GM04503 (cell line): ENCODE measurements around the gene AMPD2.

ENCODE experiments used
- DNase-seq: peaks from one replicate; pipeline ENCODE4 v3.0.0-alpha.2; 2012; ENCODE audit warnings: low read depth

The AMPD2 gene

DNA sequence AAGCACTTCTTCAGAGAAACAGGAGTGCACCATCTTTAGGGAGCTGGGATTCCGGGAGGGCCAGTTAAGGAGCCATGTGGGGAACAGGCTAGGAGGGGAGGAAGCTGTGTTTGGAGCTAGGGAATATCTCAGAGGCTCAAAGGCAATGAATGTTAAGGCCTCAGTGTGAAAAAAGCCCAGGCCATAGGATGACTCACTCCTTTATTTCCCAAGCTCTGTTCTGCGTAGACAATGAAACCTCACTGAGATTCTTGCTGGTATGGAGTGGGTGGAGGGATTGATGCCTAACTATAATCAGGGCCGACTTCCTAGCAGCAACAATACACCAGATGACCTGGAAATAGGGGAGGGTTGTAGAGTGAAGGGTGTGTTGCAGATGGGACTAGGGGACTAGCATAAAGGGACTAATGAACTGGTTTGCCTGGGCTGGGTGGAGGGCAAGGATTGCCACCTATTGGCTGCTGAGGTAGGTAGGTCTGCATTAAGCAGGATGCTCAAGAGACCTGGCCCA, 2.3 kb upstream of the AMPD2 start:
- DNase-seq = peak; percentile 91

DNA sequence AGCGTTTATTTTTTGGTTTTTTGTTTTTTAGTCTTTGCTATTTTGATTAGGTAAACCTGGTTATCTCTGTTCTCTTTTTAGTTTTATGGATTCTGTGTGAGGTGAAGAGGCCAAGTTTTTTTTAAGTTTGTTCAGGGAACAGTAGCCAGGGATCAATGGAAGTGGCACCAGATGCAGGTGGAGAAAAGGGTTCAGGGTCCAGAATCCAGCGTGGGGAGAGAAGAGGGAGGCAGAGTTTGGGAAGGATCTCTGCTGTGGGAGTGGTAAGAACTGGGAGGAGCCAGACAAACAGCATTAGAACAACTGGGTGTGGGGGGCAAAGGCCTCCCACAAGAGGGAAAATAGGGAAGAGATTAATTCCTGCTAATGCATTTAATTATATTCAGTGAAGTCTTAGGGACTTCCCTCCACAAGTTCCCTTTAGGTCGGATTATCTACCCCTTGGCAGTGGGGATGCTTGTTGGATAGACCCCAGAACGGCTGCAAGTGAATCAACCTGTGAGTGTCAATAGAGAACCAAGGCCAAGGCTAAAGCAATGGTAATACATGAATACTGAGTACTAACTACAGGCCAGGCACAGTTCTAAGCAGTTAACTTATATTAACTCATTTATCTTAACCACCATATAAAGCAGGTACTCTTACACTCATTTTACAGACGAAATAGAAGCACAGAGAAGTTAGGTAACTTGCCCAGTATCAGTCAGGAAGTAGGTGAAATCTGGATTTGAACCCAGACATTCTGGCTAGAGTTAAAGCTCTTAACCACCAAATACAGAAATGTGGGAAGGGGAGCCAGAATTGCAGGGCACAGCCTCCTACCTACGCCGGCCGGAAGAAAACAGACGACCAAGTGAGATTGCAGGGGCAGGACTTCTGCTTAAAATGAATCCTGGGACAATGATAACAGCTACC, 719 bp upstream of the AMPD2 start:
- DNase-seq = no peak

- DNase-seq = no peak
Observed at GRCh38 chr1:109620401-109620791, 759 bp downstream of the AMPD2 start.

- DNase-seq = peak; percentile 75
Observed at GRCh38 chr1:109620841-109621286, 1.2 kb downstream of the AMPD2 start.

GRCh38 chr1:109621379-109622136, 1.9 kb downstream of the AMPD2 start:
- DNase-seq = no peak

GRCh38 chr1:109622137-109622892, 2.7 kb downstream of the AMPD2 start:
- no peak for DNase-seq

GRCh38 chr1:109622895-109623294, 3.3 kb downstream of the AMPD2 start:
- no peak for DNase-seq

GRCh38 chr1:109623601-109624161, 4.0 kb downstream of the AMPD2 start:
- no peak for DNase-seq

DNA sequence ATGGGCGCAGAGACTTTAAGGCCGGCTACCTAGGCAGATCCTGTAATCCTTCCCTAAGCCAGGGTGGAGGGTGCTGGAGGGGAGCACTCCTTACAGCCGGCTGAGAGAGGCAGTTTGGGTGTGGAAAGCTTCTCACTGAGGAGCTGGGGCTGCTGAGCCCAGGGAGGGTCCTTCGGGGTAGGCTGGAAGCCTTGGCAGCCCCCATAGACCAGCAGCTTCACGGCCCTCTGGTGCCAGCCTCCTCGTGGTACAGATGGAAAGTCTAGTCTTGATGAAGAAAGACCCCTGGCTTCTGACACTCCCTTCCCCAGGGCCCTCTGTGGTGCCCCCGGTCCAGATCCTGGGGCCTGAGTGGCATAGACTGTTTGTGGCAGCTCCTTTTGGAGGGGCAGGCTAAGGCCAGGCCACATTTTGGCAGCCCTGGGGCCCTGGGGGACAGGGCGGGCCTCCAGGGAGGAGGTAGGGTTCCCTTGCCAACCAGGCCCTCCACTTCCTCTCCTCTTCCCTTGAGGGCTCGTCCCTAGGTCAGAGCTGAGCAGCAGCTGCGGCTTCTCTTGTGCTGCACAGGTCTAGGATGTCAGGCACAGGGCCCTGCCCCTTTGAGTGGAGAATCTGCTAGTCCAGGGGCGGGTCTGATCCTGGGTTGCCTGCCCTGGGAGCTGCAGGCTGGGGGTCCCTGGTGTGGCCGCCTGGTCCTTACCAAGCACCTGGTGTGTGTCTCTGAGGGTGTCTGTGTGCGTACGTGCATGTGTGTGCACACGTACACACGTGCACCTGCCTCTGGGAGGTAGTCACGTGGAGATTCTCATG, 4.8 kb downstream of the AMPD2 start:
- DNase-seq = no peak

DNA sequence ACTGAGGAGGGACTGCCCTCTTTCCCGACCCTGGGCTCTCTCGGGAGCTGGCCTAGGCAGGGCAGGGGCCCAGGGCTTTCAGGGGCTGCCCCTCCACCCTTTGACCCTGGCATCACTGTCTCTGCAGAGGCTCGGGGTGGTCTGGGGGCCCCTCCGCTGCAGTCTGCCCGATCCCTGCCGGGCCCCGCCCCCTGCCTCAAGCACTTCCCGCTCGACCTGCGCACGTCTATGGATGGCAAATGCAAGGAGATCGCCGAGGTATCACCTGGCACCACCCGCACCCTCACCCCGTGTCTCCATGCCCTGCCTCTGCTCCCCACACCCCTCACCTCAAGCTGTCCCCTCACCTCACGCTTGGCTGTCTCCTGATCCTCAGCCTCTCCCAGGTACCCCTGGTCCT, 5.5 kb downstream of the AMPD2 start:
- DNase-seq = no peak

DNA sequence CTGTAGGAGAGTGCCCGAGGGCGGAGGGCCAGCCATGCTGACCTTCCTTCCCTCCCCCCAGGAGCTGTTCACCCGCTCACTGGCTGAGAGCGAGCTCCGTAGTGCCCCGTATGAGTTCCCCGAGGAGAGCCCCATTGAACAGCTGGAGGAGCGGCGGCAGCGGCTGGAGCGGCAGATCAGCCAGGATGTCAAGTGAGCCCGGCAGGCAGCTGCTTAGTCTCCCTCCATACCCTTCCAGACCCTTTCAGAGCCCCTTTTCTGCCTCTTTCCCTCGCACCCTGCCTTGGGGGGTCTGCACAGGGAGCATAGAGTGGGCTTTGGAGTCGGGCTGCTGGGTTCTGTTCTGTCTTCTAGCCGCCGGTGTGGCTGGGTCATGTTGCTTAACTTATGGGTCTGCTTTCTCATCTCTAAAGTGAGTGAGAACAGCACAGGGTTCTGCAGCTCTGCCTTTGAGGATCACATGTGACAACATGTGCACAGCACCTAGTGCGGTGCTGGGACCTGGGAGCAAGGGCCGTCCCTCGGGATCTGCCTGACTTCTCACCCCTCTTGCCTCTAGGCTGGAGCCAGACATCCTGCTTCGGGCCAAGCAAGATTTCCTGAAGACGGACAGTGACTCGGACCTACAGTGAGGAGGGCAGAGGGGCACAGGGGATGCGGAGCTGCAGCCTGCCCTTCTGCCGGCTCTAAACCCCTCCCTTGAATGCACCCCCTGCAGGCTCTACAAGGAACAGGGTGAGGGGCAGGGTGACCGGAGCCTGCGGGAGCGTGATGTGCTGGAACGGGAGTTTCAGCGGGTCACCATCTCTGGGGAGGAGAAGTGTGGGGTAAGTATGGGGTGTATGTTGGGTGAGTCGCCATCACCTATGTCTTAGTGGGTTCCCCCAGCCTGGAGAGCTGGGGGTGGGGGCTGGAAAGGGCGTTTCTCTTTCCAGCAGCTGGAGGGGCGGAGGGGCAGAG, 6.2 kb downstream of the AMPD2 start:
- no peak for DNase-seq

- DNase-seq = no peak
Observed at GRCh38 chr1:109626682-109627408, 7.2 kb downstream of the AMPD2 start.

GRCh38 chr1:109627692-109628399, 8.2 kb downstream of the AMPD2 start:
- DNase-seq = no peak

DNA sequence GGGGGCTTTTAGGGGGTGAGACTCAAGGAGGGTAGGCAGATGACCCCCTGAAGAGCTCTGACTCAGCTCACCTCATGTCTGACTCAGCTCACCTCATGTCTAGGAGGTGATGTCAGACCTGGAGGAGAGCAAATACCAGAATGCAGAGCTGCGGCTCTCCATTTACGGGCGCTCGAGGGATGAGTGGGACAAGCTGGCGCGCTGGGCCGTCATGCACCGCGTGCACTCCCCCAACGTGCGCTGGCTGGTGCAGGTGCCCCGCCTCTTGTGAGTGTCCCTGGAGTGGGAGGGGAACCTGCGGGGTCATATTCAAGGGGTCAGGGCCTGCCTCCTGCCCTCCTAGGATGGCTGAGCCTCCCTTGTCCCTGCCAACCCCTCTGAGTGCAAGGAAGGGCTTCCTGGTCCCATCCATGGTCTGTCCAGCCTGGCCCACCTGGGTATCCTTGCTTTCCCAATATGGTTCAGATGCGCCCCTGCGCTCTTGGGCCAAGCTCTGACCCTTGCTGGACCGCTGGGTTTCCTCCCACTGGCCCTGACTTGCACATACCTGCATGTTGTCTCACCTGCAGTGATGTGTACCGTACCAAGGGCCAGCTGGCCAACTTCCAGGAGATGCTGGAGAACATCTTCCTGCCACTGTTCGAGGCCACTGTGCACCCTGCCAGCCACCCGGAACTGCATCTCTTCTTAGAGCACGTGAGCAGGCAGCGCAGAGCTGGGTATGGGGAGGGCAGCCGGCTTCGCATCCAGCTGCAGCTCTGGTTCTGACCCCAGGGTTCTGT, 9.1 kb downstream of the AMPD2 start:
- no peak for DNase-seq

DNA sequence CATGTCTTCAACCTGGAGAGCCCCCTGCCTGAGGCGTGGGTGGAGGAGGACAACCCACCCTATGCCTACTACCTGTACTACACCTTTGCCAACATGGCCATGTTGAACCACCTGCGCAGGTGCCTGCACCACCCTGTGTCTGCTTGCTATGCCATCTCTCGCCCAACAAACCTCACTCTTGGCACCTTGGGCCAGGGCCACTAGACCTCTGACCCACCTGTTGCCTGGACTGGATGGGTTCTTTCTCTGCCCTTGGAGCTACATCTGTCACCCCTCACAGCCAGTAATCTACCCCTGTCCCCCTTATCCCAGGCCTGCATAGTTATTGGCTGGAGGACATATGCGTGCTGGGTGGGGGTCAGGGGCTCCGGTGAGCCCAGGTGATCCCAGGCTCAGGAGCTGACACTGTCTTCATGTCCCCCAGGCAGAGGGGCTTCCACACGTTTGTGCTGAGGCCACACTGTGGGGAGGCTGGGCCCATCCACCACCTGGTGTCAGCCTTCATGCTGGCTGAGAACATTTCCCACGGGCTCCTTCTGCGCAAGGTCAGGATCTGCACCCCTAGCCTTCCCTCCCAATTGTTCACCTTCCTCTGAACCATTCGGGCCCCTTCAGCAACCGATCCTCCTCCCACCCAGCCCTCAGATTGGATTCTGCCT, 9.9 kb downstream of the AMPD2 start:
- no peak for DNase-seq

DNA sequence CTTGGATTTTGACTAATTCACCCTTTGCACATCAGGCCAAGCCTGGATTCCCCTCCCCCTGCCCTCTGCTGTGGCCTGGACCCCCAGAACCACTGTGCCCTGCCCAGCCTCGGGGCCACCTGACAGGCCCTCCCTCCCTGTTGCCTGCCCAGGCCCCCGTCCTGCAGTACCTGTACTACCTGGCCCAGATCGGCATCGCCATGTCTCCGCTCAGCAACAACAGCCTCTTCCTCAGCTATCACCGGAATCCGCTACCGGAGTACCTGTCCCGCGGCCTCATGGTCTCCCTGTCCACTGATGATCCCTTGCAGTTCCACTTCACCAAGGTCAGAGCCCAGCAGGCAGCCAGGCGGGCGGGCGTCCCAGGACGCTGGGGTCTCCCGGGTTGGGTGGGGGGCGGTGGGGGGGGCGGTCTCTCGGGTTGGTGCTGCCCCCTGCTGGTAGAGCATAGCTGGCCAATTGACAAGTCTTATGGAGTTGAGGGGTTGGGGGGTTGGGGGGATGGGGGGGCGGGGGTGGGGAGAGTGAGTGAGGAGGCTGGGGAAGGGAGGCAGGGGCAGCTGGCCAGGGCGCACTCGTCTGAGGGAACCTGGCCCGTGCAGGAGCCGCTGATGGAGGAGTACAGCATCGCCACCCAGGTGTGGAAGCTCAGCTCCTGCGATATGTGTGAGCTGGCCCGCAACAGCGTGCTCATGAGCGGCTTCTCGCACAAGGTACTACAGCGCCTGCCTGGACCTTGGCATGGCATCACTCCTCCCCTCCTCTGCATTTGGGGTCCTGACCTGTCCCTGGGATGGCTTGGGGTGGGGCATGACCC, 10.7 kb downstream of the AMPD2 start:
- DNase-seq = no peak
